Stimulated activated naive CD8-positive, alpha-beta T cell treated with anti-CD3 and anti-CD28 coated beads, Interleukin-15, Interleukin-2, amounts not matched to agents 100 ng/mL and 50 ng/mL, for 24 hours (primary cell): ENCODE data around the gene FBXW9.
"Not testable (repeated sequence)": the region's sequence is repeated elsewhere in the genome, so short reads cannot be mapped to it uniquely, and the experiment has no call there.

Experiments used
- H3K27ac Mint-ChIP-seq: one replicate; pipeline ENCODE4 v1.8.0; 2021; ENCODE audit warnings: mild to moderate bottlenecking, mixed read lengths
- H3K27me3 Mint-ChIP-seq: one replicate; pipeline ENCODE4 v1.8.0; 2021; ENCODE audit warnings: mixed read lengths
- H3K36me3 Mint-ChIP-seq: one replicate; pipeline ENCODE4 v1.8.0; 2021; ENCODE audit warnings: low read depth, mixed read lengths
- H3K4me1 Mint-ChIP-seq: one replicate; pipeline ENCODE4 v1.8.0; 2021; ENCODE audit warnings: low read depth, mixed read lengths
- H3K4me3 Mint-ChIP-seq: one replicate; pipeline ENCODE4 v1.8.0; 2021; ENCODE audit warnings: mild to moderate bottlenecking, mixed read lengths
- H3K9me3 Mint-ChIP-seq: one replicate; pipeline ENCODE4 v1.8.0; 2021; ENCODE audit warnings: mixed read lengths

Gene FBXW9

GRCh38 chr19:12664406-12665280 is 31.8 kb downstream of the FBXW9 start:
- Mint-ChIP-seq H3K27me3 (no peaks in the 10 kb centered on the region), H3K4me3 (peak overlapping the region; percentile 97), H3K4me1 (peaks cover 52% of the 10 kb centered on the region), H3K27ac (peak overlapping the region; percentile 95), H3K36me3 (peaks cover 34% of the 10 kb centered on the region), H3K9me3 (no peaks in the 10 kb centered on the region)

GRCh38 chr19:12660980-12661379 is 35.5 kb downstream of the FBXW9 start:
- Mint-ChIP-seq H3K9me3 (no peaks in the 10 kb centered on the region), H3K4me1 (peaks cover 24% of the 10 kb centered on the region), H3K27ac (no peak overlapping the region), H3K36me3 (peaks cover 55% of the 10 kb centered on the region), H3K4me3 (no peak overlapping the region), H3K27me3 (no peaks in the 10 kb centered on the region)

DNA sequence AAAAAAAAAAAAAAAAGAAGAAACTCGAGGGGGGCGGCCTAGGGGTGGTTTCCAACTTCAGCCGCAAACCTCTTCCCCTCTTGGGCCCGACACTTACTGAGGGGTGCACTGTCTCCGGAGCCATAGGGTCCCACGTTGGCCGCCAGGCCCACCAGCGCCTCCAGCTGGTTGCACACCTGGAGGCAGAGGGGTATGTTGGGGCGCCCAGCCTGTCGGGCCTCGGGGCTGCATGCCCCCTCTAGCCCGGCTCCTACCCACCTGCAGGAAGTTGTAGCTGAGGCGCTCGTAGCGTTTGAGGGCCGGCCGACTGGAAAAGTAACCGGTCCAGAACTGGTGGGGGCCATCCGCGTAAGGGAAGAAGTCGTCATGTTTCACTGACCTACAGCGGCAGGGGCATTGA is 38.5 kb downstream of the FBXW9 start:
- H3K27ac Mint-ChIP-seq = no peak overlapping the region
- peaks cover 43% of the 10 kb centered on the region for H3K36me3 Mint-ChIP-seq
- H3K4me3 Mint-ChIP-seq = no peak overlapping the region

GRCh38 chr19:12656899-12657571 is 39.4 kb downstream of the FBXW9 start:
- H3K4me1 Mint-ChIP-seq = no peaks in the 10 kb centered on the region
- peaks cover 42% of the 10 kb centered on the region for H3K36me3 Mint-ChIP-seq
- no peak overlapping the region for H3K4me3 Mint-ChIP-seq
- no peak overlapping the region for H3K27ac Mint-ChIP-seq
- no peaks in the 10 kb centered on the region for H3K9me3 Mint-ChIP-seq
- H3K27me3 Mint-ChIP-seq = no peaks in the 10 kb centered on the region

More for the DNA sequence above, 38.5 kb downstream of the FBXW9 start:
- H3K27me3 Mint-ChIP-seq = no peaks in the 10 kb centered on the region
- no peaks in the 10 kb centered on the region for H3K9me3 Mint-ChIP-seq
- H3K4me1 Mint-ChIP-seq = no peaks in the 10 kb centered on the region

DNA sequence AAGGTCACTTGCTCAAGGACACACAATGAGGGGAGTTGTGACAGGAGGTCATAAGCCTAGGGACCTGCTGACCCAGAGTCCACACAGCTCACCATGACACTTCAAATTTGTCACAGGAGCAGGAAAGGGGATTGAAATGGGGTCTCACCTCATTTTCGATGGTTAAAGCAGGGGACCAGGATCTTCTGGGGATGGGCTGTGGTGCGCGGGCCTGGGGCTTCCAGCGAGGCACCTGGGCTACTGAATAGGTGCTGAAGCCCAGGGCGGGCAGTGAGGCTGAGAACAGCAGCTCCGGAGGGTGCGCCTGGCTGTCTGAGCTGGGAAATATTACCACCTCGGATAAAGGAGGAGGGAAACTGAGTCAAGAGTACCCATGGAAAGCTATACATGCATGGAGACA is 40.9 kb downstream of the FBXW9 start:
- Mint-ChIP-seq H3K27me3 (no peaks in the 10 kb centered on the region), H3K36me3 (peaks cover 55% of the 10 kb centered on the region), H3K4me3 (no peak overlapping the region), H3K27ac (no peak overlapping the region), H3K9me3 (no peaks in the 10 kb centered on the region), H3K4me1 (no peaks in the 10 kb centered on the region)

DNA sequence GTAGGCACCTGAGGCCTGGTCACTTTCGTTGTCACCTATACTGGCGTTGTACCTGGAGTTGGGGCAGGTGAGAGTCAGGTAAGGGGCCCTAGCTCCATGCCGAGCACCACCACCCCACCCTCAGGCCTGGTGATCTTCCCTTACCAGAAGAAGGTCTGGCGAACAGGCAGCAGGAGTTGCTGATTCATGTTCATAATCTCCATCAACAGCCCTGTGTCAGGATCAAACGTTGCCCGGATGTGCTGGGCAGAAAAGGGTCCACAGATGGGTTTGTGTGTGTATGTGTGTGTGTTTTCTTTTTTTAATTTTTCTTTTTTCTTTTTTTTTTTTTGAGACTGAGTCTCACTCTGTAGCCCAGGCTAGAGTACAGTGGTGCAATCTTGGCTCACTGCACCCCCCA is 44.2 kb downstream of the FBXW9 start:
- H3K4me1 Mint-ChIP-seq = no peaks in the 10 kb centered on the region
- no peak overlapping the region for H3K4me3 Mint-ChIP-seq
- no peaks in the 10 kb centered on the region for H3K27me3 Mint-ChIP-seq
- no peak overlapping the region for H3K27ac Mint-ChIP-seq
- no peaks in the 10 kb centered on the region for H3K9me3 Mint-ChIP-seq
- H3K36me3 Mint-ChIP-seq = peaks cover 49% of the 10 kb centered on the region

DNA sequence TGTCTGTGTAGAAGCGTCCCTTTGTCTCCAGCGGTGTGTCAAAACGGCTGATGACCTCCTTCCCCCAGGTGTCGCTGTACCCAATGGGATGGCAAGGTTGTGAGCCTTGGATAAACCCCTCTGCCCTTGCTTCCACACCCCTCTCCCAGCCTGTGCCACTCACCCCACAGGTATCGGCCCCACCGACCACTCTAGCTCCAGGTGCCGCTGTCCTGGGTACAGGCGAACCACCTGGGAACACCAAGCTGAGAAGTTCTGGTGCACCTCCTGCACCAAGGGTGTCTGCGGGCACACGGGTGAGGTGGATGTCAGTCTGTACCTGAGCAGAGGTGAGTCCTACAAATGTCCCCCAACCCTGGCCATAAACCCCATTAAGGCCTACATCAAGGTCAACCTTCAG is 46.5 kb downstream of the FBXW9 start:
- Mint-ChIP-seq H3K27me3 (no peaks in the 10 kb centered on the region), H3K4me1 (no peaks in the 10 kb centered on the region), H3K4me3 (no peak overlapping the region), H3K9me3 (no peaks in the 10 kb centered on the region), H3K36me3 (peaks cover 34% of the 10 kb centered on the region), H3K27ac (no peak overlapping the region)

DNA sequence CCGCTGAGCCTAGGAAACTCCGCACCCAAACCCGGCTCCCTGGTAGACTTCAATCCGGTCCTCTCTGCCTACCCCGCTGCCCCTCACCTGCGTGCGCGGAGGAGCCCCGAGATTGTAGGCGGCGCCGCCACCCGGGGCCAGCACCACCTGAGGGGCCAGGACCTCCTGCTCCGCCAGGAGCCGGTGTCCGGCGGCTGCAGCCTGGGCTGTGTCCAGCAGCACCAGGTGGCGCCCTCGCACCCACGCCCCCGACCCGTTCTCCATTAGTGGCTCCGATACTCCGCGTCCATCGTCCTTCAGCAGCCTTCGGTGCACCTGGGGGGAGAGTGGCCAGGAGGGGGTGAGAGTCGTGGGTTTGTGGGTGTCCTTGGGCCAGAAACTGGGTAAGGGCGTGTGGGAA is 48.3 kb downstream of the FBXW9 start:
- Mint-ChIP-seq H3K4me1 (no peaks in the 10 kb centered on the region), H3K9me3 (no peaks in the 10 kb centered on the region), H3K27me3 (no peaks in the 10 kb centered on the region), H3K4me3 (no peak overlapping the region), H3K36me3 (peaks cover 46% of the 10 kb centered on the region), H3K27ac (no peak overlapping the region)

- H3K27me3 Mint-ChIP-seq = no peaks in the 10 kb centered on the region
- no peaks in the 10 kb centered on the region for H3K4me1 Mint-ChIP-seq
- H3K4me3 Mint-ChIP-seq = no peak overlapping the region
- H3K36me3 Mint-ChIP-seq = peaks cover 46% of the 10 kb centered on the region
- H3K27ac Mint-ChIP-seq = no peak overlapping the region
- no peaks in the 10 kb centered on the region for H3K9me3 Mint-ChIP-seq
These were observed 48.9 kb downstream of the FBXW9 start for GRCh38 chr19:12647490-12648071.

DNA sequence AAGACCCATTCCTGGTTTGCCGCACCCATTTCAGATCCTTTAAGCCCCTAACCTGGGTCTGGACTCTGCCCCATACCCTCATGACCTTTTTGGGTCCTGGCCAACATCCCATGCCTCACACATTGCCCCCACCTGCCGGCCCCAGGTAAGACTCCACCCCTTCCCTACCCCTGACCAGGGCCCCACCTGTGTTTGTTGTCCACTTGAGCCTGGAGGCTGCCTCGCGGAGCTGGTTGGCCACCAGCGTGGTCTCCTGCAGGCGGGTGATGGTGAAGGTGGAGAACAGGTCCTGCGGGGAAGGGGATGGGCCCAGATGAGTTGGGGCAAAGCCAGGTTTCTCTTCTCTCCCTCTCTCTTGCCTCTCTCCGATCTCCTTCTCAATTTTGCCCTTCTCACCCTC is 49.4 kb downstream of the FBXW9 start:
- H3K27ac Mint-ChIP-seq = no peak overlapping the region
- H3K36me3 Mint-ChIP-seq = peaks cover 45% of the 10 kb centered on the region
- no peaks in the 10 kb centered on the region for H3K9me3 Mint-ChIP-seq
- no peaks in the 10 kb centered on the region for H3K27me3 Mint-ChIP-seq
- no peaks in the 10 kb centered on the region for H3K4me1 Mint-ChIP-seq
- no peak overlapping the region for H3K4me3 Mint-ChIP-seq

DNA sequence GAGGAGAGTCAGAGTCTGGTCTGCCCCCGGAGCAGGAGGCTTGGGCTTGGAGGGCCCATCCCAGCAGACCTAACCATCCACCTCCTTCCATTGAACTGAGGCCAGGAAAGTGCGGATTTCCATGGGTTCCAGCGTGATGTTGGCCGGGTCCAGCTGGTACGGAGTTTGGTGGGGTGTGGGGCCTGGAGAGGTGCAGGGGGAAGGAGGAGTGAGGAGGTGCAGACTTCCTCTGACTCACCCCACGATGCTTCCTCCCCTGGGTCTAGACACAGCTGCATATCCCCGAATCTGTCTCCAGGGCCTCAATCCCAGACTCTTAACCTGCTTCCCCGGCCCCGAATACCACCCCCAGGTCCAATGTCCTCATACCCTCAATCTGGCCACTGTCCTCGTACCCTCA is 49.9 kb downstream of the FBXW9 start:
- H3K4me3 Mint-ChIP-seq = no peak overlapping the region
- H3K36me3 Mint-ChIP-seq = peaks cover 40% of the 10 kb centered on the region
- no peaks in the 10 kb centered on the region for H3K27me3 Mint-ChIP-seq
- H3K27ac Mint-ChIP-seq = no peak overlapping the region
- H3K9me3 Mint-ChIP-seq = no peaks in the 10 kb centered on the region
- no peaks in the 10 kb centered on the region for H3K4me1 Mint-ChIP-seq

GRCh38 chr19:12643716-12644115 is 52.7 kb downstream of the FBXW9 start:
- not testable (repeated sequence) for H3K9me3 Mint-ChIP-seq, H3K27ac Mint-ChIP-seq, H3K4me3 Mint-ChIP-seq, H3K27me3 Mint-ChIP-seq
- Mint-ChIP-seq H3K4me1 (peaks cover 11% of the 10 kb centered on the region), H3K36me3 (peaks cover 23% of the 10 kb centered on the region)

- Mint-ChIP-seq H3K4me3 (no peak overlapping the region), H3K27ac (no peak overlapping the region), H3K27me3 (no peaks in the 10 kb centered on the region), H3K4me1 (peaks cover 11% of the 10 kb centered on the region), H3K9me3 (no peaks in the 10 kb centered on the region), H3K36me3 (peaks cover 18% of the 10 kb centered on the region)
These were observed 53.9 kb downstream of the FBXW9 start for GRCh38 chr19:12642506-12642905.

DNA sequence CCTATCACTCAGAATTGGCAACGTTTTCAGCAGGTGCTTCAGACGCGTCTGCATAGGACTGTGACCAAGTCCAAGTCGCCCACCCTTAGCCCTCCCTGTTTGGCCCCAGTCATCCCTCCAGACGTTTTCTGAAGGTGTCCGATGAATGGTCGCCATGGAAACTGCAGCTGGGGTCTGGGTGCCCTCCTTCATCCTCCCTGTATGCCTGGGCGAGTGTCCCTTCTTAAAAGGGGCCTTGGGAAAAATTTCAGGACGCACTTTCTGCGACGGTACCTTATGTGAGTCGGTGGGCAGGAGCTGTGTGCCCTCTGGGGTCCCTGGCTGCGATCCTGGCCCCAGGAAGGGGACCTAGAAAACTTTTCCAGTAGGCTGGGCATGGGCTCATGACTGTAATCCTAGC is 55.0 kb downstream of the FBXW9 start:
- Mint-ChIP-seq H3K4me1 (peaks cover 19% of the 10 kb centered on the region), H3K27me3 (no peaks in the 10 kb centered on the region), H3K27ac (no peak overlapping the region), H3K9me3 (no peaks in the 10 kb centered on the region), H3K36me3 (peaks cover 23% of the 10 kb centered on the region), H3K4me3 (no peak overlapping the region)

GRCh38 chr19:12639901-12640613 is 56.4 kb downstream of the FBXW9 start:
- Mint-ChIP-seq H3K27ac (peak overlapping the region; percentile 87), H3K27me3 (no peaks in the 10 kb centered on the region), H3K9me3 (no peaks in the 10 kb centered on the region)

More at GRCh38 chr19:12639901-12640613, 56.4 kb downstream of the FBXW9 start:
- Mint-ChIP-seq H3K36me3 (peaks cover 17% of the 10 kb centered on the region), H3K4me3 (peak overlapping the region; percentile 82), H3K4me1 (peaks cover 24% of the 10 kb centered on the region)
